Measurements from ENCODE around the gene SCUBE3. TPM values are rescaled to one million over a fixed set of nuclear protein-coding genes. Genes with fewer than 3 reads are reported as not detected.
A peak's percentile ranks its signal among the peaks of the same experiment; 100 is the strongest.

Gene SCUBE3
- total RNA-seq, result 1.4 and 1.8 TPM in 2 replicates

GRCh38 chr6:35213824-35214756, at the start of gene SCUBE3:
Gene SCUBE3, plus strand, starts transcription at chr6:35213956. Its CDS starts 463 bp downstream, at chr6:35214419.
- no peak for DNase-seq (ENCODE audit: low read depth)
- Histone ChIP-seq H3K36me3 (ENCODE audit: control insufficient read depth, insufficient read depth, low read length) (no peaks in the 10 kb centered on the region), H3K4me3 (ENCODE audit: low read depth, low read length) (peak within 1 kb of the TSS; percentile 43), H3K27me3 (ENCODE audit: control insufficient read depth, insufficient read depth, low read length) (peaks cover 71% of the 10 kb centered on the region)
- TF ChIP-seq, protein P1, sequence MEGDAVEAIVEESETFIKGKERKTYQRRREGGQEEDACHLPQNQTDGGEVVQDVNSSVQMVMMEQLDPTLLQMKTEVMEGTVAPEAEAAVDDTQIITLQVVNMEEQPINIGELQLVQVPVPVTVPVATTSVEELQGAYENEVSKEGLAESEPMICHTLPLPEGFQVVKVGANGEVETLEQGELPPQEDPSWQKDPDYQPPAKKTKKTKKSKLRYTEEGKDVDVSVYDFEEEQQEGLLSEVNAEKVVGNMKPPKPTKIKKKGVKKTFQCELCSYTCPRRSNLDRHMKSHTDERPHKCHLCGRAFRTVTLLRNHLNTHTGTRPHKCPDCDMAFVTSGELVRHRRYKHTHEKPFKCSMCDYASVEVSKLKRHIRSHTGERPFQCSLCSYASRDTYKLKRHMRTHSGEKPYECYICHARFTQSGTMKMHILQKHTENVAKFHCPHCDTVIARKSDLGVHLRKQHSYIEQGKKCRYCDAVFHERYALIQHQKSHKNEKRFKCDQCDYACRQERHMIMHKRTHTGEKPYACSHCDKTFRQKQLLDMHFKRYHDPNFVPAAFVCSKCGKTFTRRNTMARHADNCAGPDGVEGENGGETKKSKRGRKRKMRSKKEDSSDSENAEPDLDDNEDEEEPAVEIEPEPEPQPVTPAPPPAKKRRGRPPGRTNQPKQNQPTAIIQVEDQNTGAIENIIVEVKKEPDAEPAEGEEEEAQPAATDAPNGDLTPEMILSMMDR (IDR thresholded peaks at IDR 0.05; ENCODE audit: insufficient read depth, low read length, poor library complexity, severe bottlenecking), result no peak

- Histone ChIP-seq H3K36me3 (ENCODE audit: control insufficient read depth, insufficient read depth, low read length) (no peaks in the 10 kb centered on the region), H3K4me3 (ENCODE audit: low read depth, low read length) (no peak overlapping the region), H3K27me3 (ENCODE audit: control insufficient read depth, insufficient read depth, low read length) (no peaks in the 10 kb centered on the region)
- DNase-seq (ENCODE audit: low read depth), result no peak
- TF ChIP-seq, protein P1 (IDR thresholded peaks at IDR 0.05; ENCODE audit: insufficient read depth, low read length, poor library complexity, severe bottlenecking), result no peak
Measured at GRCh38 chr6:35164277-35164676, 49.5 kb upstream of the SCUBE3 start.

DNA sequence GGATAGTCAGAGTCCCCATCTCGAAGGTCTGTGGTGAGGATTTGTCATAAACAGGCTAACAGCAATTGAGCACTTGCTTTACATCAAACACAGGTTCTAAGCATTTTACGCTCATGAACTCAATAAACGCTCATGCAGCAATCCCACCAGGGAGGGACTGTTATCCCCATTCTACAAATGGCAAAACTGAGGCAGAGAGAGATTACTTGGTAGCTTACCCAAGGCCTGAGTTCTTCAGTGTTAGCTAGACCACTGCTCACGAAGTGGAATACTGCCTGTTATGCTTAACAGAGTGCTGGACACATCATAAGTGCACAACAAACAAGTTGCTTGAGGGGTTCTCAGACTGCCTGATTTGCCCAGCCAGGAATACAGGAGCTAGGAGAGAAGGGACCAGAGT, 48.9 kb upstream of the SCUBE3 start:
- TF ChIP-seq, protein P1 (IDR thresholded peaks at IDR 0.05; ENCODE audit: insufficient read depth, low read length, poor library complexity, severe bottlenecking), result no peak
- DNase-seq (ENCODE audit: low read depth), result no peak
- Histone ChIP-seq H3K4me3 (ENCODE audit: low read depth, low read length) (no peak overlapping the region), H3K36me3 (ENCODE audit: control insufficient read depth, insufficient read depth, low read length) (no peaks in the 10 kb centered on the region), H3K27me3 (ENCODE audit: control insufficient read depth, insufficient read depth, low read length) (no peaks in the 10 kb centered on the region)

GRCh38 chr6:35165630-35166071, 48.1 kb upstream of the SCUBE3 start:
- TF ChIP-seq, protein P1 (IDR thresholded peaks at IDR 0.05; ENCODE audit: insufficient read depth, low read length, poor library complexity, severe bottlenecking), result no peak
- H3K36me3 ChIP-seq (ENCODE audit: control insufficient read depth, insufficient read depth, low read length), result no peaks in the 10 kb centered on the region
- no peak overlapping the region for H3K4me3 ChIP-seq (ENCODE audit: low read depth, low read length)
- DNase-seq (ENCODE audit: low read depth), result no peak
- H3K27me3 ChIP-seq (ENCODE audit: control insufficient read depth, insufficient read depth, low read length), result no peaks in the 10 kb centered on the region

GRCh38 chr6:35166116-35166515, 47.6 kb upstream of the SCUBE3 start:
- Histone ChIP-seq H3K36me3 (ENCODE audit: control insufficient read depth, insufficient read depth, low read length) (no peaks in the 10 kb centered on the region), H3K27me3 (ENCODE audit: control insufficient read depth, insufficient read depth, low read length) (no peaks in the 10 kb centered on the region), H3K4me3 (ENCODE audit: low read depth, low read length) (no peak overlapping the region)
- TF ChIP-seq, protein P1 (IDR thresholded peaks at IDR 0.05; ENCODE audit: insufficient read depth, low read length, poor library complexity, severe bottlenecking), result no peak
- DNase-seq (ENCODE audit: low read depth), result no peak
